Mammary epithelial cell (primary cell): ENCODE data around the gene ATG4B.

Source experiments
- EZH2 ChIP-seq: IDR thresholded peaks from 2 replicates; pipeline ENCODE4 v1.6.1; 2012; ENCODE audit warnings: low read length, inconsistent platforms, borderline replicate concordance
- TF ChIP-seq, protein P1 (sequence below), 2 donors: IDR thresholded peaks in 1 of 2; conservative IDR thresholded peaks in 1 of 2; 2 replicates each; pipeline ENCODE4 v1.5.1; 2011 to 2012; ENCODE audit warnings: inconsistent platforms in 2 of 2, low read length in 2 of 2, mild to moderate bottlenecking in 2 of 2, control low read depth in 1 of 2, low read depth in 1 of 2; ENCODE audit not compliant: insufficient read depth in 1 of 2; ENCODE audit errors: extremely low read depth in 1 of 2

- TF ChIP-seq EZH2 = no peak
- TF ChIP-seq, protein P1, sequence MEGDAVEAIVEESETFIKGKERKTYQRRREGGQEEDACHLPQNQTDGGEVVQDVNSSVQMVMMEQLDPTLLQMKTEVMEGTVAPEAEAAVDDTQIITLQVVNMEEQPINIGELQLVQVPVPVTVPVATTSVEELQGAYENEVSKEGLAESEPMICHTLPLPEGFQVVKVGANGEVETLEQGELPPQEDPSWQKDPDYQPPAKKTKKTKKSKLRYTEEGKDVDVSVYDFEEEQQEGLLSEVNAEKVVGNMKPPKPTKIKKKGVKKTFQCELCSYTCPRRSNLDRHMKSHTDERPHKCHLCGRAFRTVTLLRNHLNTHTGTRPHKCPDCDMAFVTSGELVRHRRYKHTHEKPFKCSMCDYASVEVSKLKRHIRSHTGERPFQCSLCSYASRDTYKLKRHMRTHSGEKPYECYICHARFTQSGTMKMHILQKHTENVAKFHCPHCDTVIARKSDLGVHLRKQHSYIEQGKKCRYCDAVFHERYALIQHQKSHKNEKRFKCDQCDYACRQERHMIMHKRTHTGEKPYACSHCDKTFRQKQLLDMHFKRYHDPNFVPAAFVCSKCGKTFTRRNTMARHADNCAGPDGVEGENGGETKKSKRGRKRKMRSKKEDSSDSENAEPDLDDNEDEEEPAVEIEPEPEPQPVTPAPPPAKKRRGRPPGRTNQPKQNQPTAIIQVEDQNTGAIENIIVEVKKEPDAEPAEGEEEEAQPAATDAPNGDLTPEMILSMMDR (conservative IDR thresholded peaks at IDR 0.05 in 1 of 2, IDR thresholded peaks at IDR 0.05 in 1 of 2; ENCODE audit: extremely low read depth in 1 of 2, insufficient read depth in 1 of 2, low read depth in 1 of 2, low read length in 2 of 2) = no peak
These were observed 24.3 kb upstream of the ATG4B start for GRCh38 chr2:241613017-241613780.
